ENCODE measurements around the gene NSUN6. TPM values are rescaled to one million over a fixed set of nuclear protein-coding genes. Genes with fewer than 3 reads are reported as not detected.
"Not testable (repeated sequence)": the region's sequence is repeated elsewhere in the genome, so short reads cannot be mapped to it uniquely, and the experiment has no call there.

Gene NSUN6
- total RNA-seq, 2 experiments from 2014 or later = 15.7 to 16.0 TPM

GRCh38 chr10:18607503-18608378, 43.6 kb downstream of the NSUN6 start:
- peaks cover 2% of the 10 kb centered on the region for H3K4me1 Mint-ChIP-seq
- H3K36me3 Mint-ChIP-seq (ENCODE audit: low read depth) = peaks cover 42% of the 10 kb centered on the region
- intact Hi-C loops (cut with DNase I, micrococcal nuclease) = no loop called here
- peak; percentile 33 for ATAC-seq
- H3K4me3 Mint-ChIP-seq = no peak overlapping the region
- no peak overlapping the region for H3K27ac Mint-ChIP-seq
- POLR2A ChIA-PET = no interaction called here
- CTCF ChIA-PET = interaction anchor here (0.6 kb wide), 1 partner anchor 115 kb away, joined by 4 read pairs; no protein-coding TSS in a partner anchor
- H3K9me3 Mint-ChIP-seq (ENCODE audit: low read depth) = no peaks in the 10 kb centered on the region
- no peaks in the 10 kb centered on the region for H3K27me3 Mint-ChIP-seq
- DNase-seq = peak; percentile 24

- H3K9me3 Mint-ChIP-seq (ENCODE audit: low read depth) = no peaks in the 10 kb centered on the region
- CTCF ChIA-PET = no interaction called here
Measured at GRCh38 chr10:18606051-18606695, 45.2 kb downstream of the NSUN6 start.

GRCh38 chr10:18601321-18601720, 50.1 kb downstream of the NSUN6 start:
- no peak for DNase-seq
- Mint-ChIP-seq H3K4me3 (no peak overlapping the region), H3K27me3 (no peaks in the 10 kb centered on the region), H3K27ac (no peak overlapping the region), H3K4me1 (no peaks in the 10 kb centered on the region), H3K36me3 (ENCODE audit: low read depth) (peaks cover 22% of the 10 kb centered on the region), H3K9me3 (ENCODE audit: low read depth) (no peaks in the 10 kb centered on the region)
- intact Hi-C loops (cut with DNase I, micrococcal nuclease) = no loop called here
- CTCF ChIA-PET = interaction anchor here (0.8 to 1.0 kb wide), 3 partner anchors 14 to 931 kb away, joined by 3 to 4 read pairs (median 3); no protein-coding TSS in a partner anchor
- POLR2A ChIA-PET = no interaction called here
- ATAC-seq = no peak

More at GRCh38 chr10:18606051-18606695, 45.2 kb downstream of the NSUN6 start:
- no peak overlapping the region for H3K27ac Mint-ChIP-seq
- H3K4me3 Mint-ChIP-seq = no peak overlapping the region
- no peak for DNase-seq
- intact Hi-C loops (cut with DNase I, micrococcal nuclease) = no loop called here
- POLR2A ChIA-PET = no interaction called here
- H3K36me3 Mint-ChIP-seq (ENCODE audit: low read depth) = peaks cover 32% of the 10 kb centered on the region
- peaks cover 2% of the 10 kb centered on the region for H3K4me1 Mint-ChIP-seq
- no peak for ATAC-seq
- no peaks in the 10 kb centered on the region for H3K27me3 Mint-ChIP-seq

- intact Hi-C loops (cut with DNase I, micrococcal nuclease) = no loop called here
- Mint-ChIP-seq H3K4me1 (no peaks in the 10 kb centered on the region), H3K27me3 (no peaks in the 10 kb centered on the region), H3K27ac (no peak overlapping the region), H3K36me3 (ENCODE audit: low read depth) (peaks cover 27% of the 10 kb centered on the region), H3K4me3 (no peak overlapping the region), H3K9me3 (ENCODE audit: low read depth) (no peaks in the 10 kb centered on the region)
- ChIA-PET POLR2A (no interaction called here), CTCF (no interaction called here)
- no peak for DNase-seq
- no peak for ATAC-seq
Measured at GRCh38 chr10:18599392-18599791, 52.0 kb downstream of the NSUN6 start.

GRCh38 chr10:18594574-18595156, 56.7 kb downstream of the NSUN6 start:
- Mint-ChIP-seq H3K9me3 (ENCODE audit: low read depth) (peaks cover 7% of the 10 kb centered on the region), H3K36me3 (ENCODE audit: low read depth) (peaks cover 55% of the 10 kb centered on the region), H3K4me3 (no peak overlapping the region), H3K4me1 (no peaks in the 10 kb centered on the region), H3K27ac (no peak overlapping the region), H3K27me3 (no peaks in the 10 kb centered on the region)
- ChIA-PET CTCF (no interaction called here), POLR2A (no interaction called here)
- DNase-seq = peak; percentile 21
- intact Hi-C loops (cut with DNase I, micrococcal nuclease) = no loop called here
- no peak for ATAC-seq

- H3K27me3 Mint-ChIP-seq = not testable (repeated sequence)
- CTCF ChIA-PET = interaction anchor here (0.6 to 0.7 kb wide), 2 partner anchors 67 to 137 kb away, joined by 3 to 7 read pairs; no protein-coding TSS in a partner anchor
Measured at GRCh38 chr10:18591141-18591540, 60.2 kb downstream of the NSUN6 start.

GRCh38 chr10:18586637-18587036, 64.8 kb downstream of the NSUN6 start:
- CTCF ChIA-PET = interaction anchor here (1.0 kb wide), 1 partner anchor 15 kb away, joined by 4 read pairs; no protein-coding TSS in a partner anchor
- H3K9me3 Mint-ChIP-seq (ENCODE audit: low read depth); H3K4me3 Mint-ChIP-seq; H3K27ac Mint-ChIP-seq; intact Hi-C loops (cut with DNase I, micrococcal nuclease); H3K27me3 Mint-ChIP-seq; ATAC-seq; POLR2A ChIA-PET; DNase-seq: not testable (repeated sequence)
- Mint-ChIP-seq H3K4me1 (peaks cover 14% of the 10 kb centered on the region), H3K36me3 (ENCODE audit: low read depth) (peaks cover 80% of the 10 kb centered on the region)

More at GRCh38 chr10:18591141-18591540, 60.2 kb downstream of the NSUN6 start:
- H3K27ac Mint-ChIP-seq; intact Hi-C loops (cut with DNase I, micrococcal nuclease); ATAC-seq; H3K9me3 Mint-ChIP-seq (ENCODE audit: low read depth); POLR2A ChIA-PET; H3K4me3 Mint-ChIP-seq; H3K4me1 Mint-ChIP-seq; DNase-seq: not testable (repeated sequence)
- peaks cover 76% of the 10 kb centered on the region for H3K36me3 Mint-ChIP-seq (ENCODE audit: low read depth)

- Mint-ChIP-seq H3K36me3 (ENCODE audit: low read depth) (peaks cover 83% of the 10 kb centered on the region), H3K27me3 (no peaks in the 10 kb centered on the region), H3K9me3 (ENCODE audit: low read depth) (no peaks in the 10 kb centered on the region), H3K4me1 (peaks cover 14% of the 10 kb centered on the region), H3K27ac (peak overlapping the region; percentile 20), H3K4me3 (no peak overlapping the region)
- ATAC-seq (no peak), DNase-seq (no peak)
- CTCF ChIA-PET = no interaction called here
- intact Hi-C loops (cut with DNase I, micrococcal nuclease) = no loop called here
- POLR2A ChIA-PET = no interaction called here
Measured at GRCh38 chr10:18583575-18584270, 67.7 kb downstream of the NSUN6 start.

GRCh38 chr10:18582803-18583202, 68.6 kb downstream of the NSUN6 start:
- H3K9me3 Mint-ChIP-seq (ENCODE audit: low read depth) = peaks cover 4% of the 10 kb centered on the region
- DNase-seq = peak; percentile 44
- ATAC-seq = peak; percentile 78
- ChIA-PET POLR2A (no interaction called here), CTCF (no interaction called here)
- no peak overlapping the region for H3K4me3 Mint-ChIP-seq
- intact Hi-C loops (cut with DNase I, micrococcal nuclease) = no loop called here
- H3K27me3 Mint-ChIP-seq = no peaks in the 10 kb centered on the region
- H3K4me1 Mint-ChIP-seq = peaks cover 14% of the 10 kb centered on the region
- peaks cover 84% of the 10 kb centered on the region for H3K36me3 Mint-ChIP-seq (ENCODE audit: low read depth)
- peak overlapping the region; percentile 64 for H3K27ac Mint-ChIP-seq

GRCh38 chr10:18577823-18578685, 73.3 kb downstream of the NSUN6 start:
- Mint-ChIP-seq H3K9me3 (ENCODE audit: low read depth) (peaks cover 8% of the 10 kb centered on the region), H3K4me3 (no peak overlapping the region), H3K4me1 (peaks cover 6% of the 10 kb centered on the region), H3K27ac (no peak overlapping the region), H3K27me3 (no peaks in the 10 kb centered on the region), H3K36me3 (ENCODE audit: low read depth) (peaks cover 77% of the 10 kb centered on the region)
- intact Hi-C loops (cut with DNase I, micrococcal nuclease) = no loop called here
- no peak for DNase-seq
- no peak for ATAC-seq
- POLR2A ChIA-PET = no interaction called here
- CTCF ChIA-PET = no interaction called here

All from activated CD4-positive, alpha-beta T cell treated with anti-CD3 and anti-CD28 coated beads for 36 hours (primary cell).